Activated naive CD4-positive, alpha-beta T cell treated with Interleukin-2 at 50 U/mL for 16 hours (primary cell): ENCODE data around the gene RNF152.

Source experiments
- DNase-seq: peaks from one replicate; pipeline ENCODE4 v3.0.0-alpha.2; 2020

RNF152 gene

GRCh38 chr18:61852496-61852895, 40.3 kb downstream of the RNF152 start:
- no peak for DNase-seq

- no peak for DNase-seq
Measured at GRCh38 chr18:61851940-61852451, 40.8 kb downstream of the RNF152 start.

- no peak for DNase-seq
Measured at GRCh38 chr18:61851279-61851678, 41.5 kb downstream of the RNF152 start.

- DNase-seq = no peak
Measured at GRCh38 chr18:61850756-61851155, 42.1 kb downstream of the RNF152 start.

GRCh38 chr18:61847164-61847791, 45.5 kb downstream of the RNF152 start:
- no peak for DNase-seq

- DNase-seq = no peak
Measured at GRCh38 chr18:61845197-61845596, 47.6 kb downstream of the RNF152 start.

GRCh38 chr18:61844726-61845125, 48.1 kb downstream of the RNF152 start:
- no peak for DNase-seq

- no peak for DNase-seq
Measured at GRCh38 chr18:61842146-61842545, 50.7 kb downstream of the RNF152 start.

- DNase-seq = no peak
Measured at GRCh38 chr18:61841706-61842105, 51.1 kb downstream of the RNF152 start.

GRCh38 chr18:61840324-61840723, 52.5 kb downstream of the RNF152 start:
- no peak for DNase-seq

- no peak for DNase-seq
Measured at GRCh38 chr18:61838521-61838920, 54.3 kb downstream of the RNF152 start.

- DNase-seq = no peak
Measured at GRCh38 chr18:61833978-61834377, 58.8 kb downstream of the RNF152 start.

GRCh38 chr18:61833387-61833786, 59.4 kb downstream of the RNF152 start:
- no peak for DNase-seq

GRCh38 chr18:61832858-61833257, 59.9 kb downstream of the RNF152 start:
- no peak for DNase-seq

GRCh38 chr18:61831071-61831470, 61.7 kb downstream of the RNF152 start:
- DNase-seq = no peak

GRCh38 chr18:61829108-61829507, 63.7 kb downstream of the RNF152 start:
- no peak for DNase-seq

GRCh38 chr18:61827591-61827990, 65.2 kb downstream of the RNF152 start:
- DNase-seq = no peak

GRCh38 chr18:61825386-61825785, 67.4 kb downstream of the RNF152 start:
- DNase-seq = no peak

- DNase-seq = no peak
Measured at GRCh38 chr18:61824733-61825363, 68.0 kb downstream of the RNF152 start.

GRCh38 chr18:61823595-61823994, 69.2 kb downstream of the RNF152 start:
- no peak for DNase-seq

- no peak for DNase-seq
Measured at GRCh38 chr18:61822879-61823278, 69.9 kb downstream of the RNF152 start.

- DNase-seq = no peak
Measured at GRCh38 chr18:61821748-61822147, 71.1 kb downstream of the RNF152 start.

GRCh38 chr18:61820882-61821281, 71.9 kb downstream of the RNF152 start:
- DNase-seq = no peak

- DNase-seq = no peak
Measured at GRCh38 chr18:61817086-61817485, 75.7 kb downstream of the RNF152 start.
